PC-9 (cell line): ENCODE data around the gene FABP1. TPM values are rescaled to one million over a fixed set of nuclear protein-coding genes. Genes with fewer than 3 reads are reported as not detected.

Source experiments
- BruUV-seq: library from RNA; stranded (reverse); fragments of 400-500 nt; replicated peaks from 2 replicates; lab custom pipeline; 2021; lab: Mats Ljungman, UMichigan
- CTCF ChIA-PET: fragments of 300-600 bp; sonication (Branson Sonifier 250); formaldehyde crosslinking; loops from one replicate; lab custom pipeline; 2022; ENCODE audit warnings: antibody characterized with exemption; lab: Charles Lee
- POLR2A ChIA-PET: fragments of 300-600 bp; sonication (Branson Sonifier 250); formaldehyde crosslinking; loops from one replicate; lab custom pipeline; 2022; ENCODE audit warnings: antibody characterized with exemption; ENCODE audit not compliant: unreplicated experiment; lab: Charles Lee
- DNase-seq, 2 experiments: peaks; one replicate each; pipeline versions ENCODE4 v3.0.0 to v3.0.0-alpha.2; 2015 to 2022; ENCODE audit warnings: mixed read lengths in 1 of 2
- H2AFZ ChIP-seq: fragments of 200-600 bp; sonication (generic); 2 replicates; pipeline ENCODE4 v1.8.1; 2017; ENCODE audit warnings: antibody characterized with exemption
- H3F3A ChIP-seq: fragments of 200-600 bp; sonication (generic); 2 replicates; pipeline ENCODE4 v1.8.1; 2017; ENCODE audit warnings: antibody characterized with exemption, mild to moderate bottlenecking, low read depth; ENCODE audit not compliant: insufficient read depth
- H3K27ac ChIP-seq: fragments of 200-600 bp; sonication (generic); 2 replicates; pipeline ENCODE4 v1.6.1; 2016; ENCODE audit warnings: mixed run types
- H3K27me3 ChIP-seq: fragments of 200-600 bp; sonication (generic); 2 replicates; pipeline ENCODE4 v1.6.1; 2016; ENCODE audit warnings: low read depth, mixed run types; ENCODE audit not compliant: insufficient read depth
- H3K36me3 ChIP-seq: fragments of 200-600 bp; sonication (generic); 2 replicates; pipeline ENCODE4 v1.6.1; 2016; ENCODE audit warnings: low read depth, mixed run types
- H3K4me1 ChIP-seq: fragments of 200-600 bp; sonication (generic); replicated peaks from 2 replicates; pipeline ENCODE4 v1.6.1; 2016; ENCODE audit warnings: mixed run types; ENCODE audit not compliant: insufficient read depth
- H3K4me2 ChIP-seq: fragments of 200-600 bp; sonication (generic); 2 replicates; pipeline ENCODE4 v1.6.1; 2017; ENCODE audit warnings: mixed run types
- H3K4me3 ChIP-seq: fragments of 200-600 bp; sonication (generic); 2 replicates; pipeline ENCODE4 v1.6.1; 2016; ENCODE audit warnings: mixed run types
- H3K79me2 ChIP-seq: fragments of 200-600 bp; sonication (generic); 2 replicates; pipeline ENCODE4 v1.6.1; 2017; ENCODE audit warnings: low read depth, mixed run types
- H3K9me2 ChIP-seq: fragments of 200-600 bp; sonication (generic); 2 replicates; pipeline ENCODE4 v1.8.1; 2017; ENCODE audit warnings: mild to moderate bottlenecking; ENCODE audit not compliant: insufficient read depth
- H3K9me3 ChIP-seq: fragments of 200-600 bp; sonication (generic); 2 replicates; pipeline ENCODE4 v1.8.1; 2016; ENCODE audit warnings: low read depth; ENCODE audit not compliant: insufficient read depth
- H4K20me1 ChIP-seq: fragments of 200-600 bp; sonication (generic); 2 replicates; pipeline ENCODE4 v1.8.1; 2017; ENCODE audit not compliant: insufficient read depth
- CTCF ChIP-seq: fragments of 200-600 bp; sonication (generic); conservative IDR thresholded peaks from 2 replicates; pipeline ENCODE4 v1.6.1; 2017; ENCODE audit warnings: mixed run types, antibody characterized with exemption, mild to moderate bottlenecking, moderate library complexity
- EZH2 ChIP-seq: fragments of 200-600 bp; sonication (generic); IDR thresholded peaks from 2 replicates; pipeline ENCODE4 v1.8.0; 2017; ENCODE audit warnings: antibody characterized with exemption, low read depth
- intact Hi-C: fragments of 100-400 bp; cut with micrococcal nuclease; formaldehyde crosslinking; loops from one replicate; pipeline ENCODE4 v1.10.0; 2022; ENCODE audit not compliant: unreplicated experiment
- total RNA-seq: library from RNA; stranded (reverse); gene quantifications from 2 replicates; pipeline ENCODE4 v1.2.3, GENCODE V29; 2021

Gene FABP1
- total RNA-seq, 1 experiment from 2014 or later: not detected

GRCh38 chr2:88096708-88097107 is 31.2 kb downstream of the FABP1 start:
- Histone ChIP-seq H3K79me2 (no peaks in the 10 kb centered on the region), H3K27ac (no peak overlapping the region), H3K4me2 (no peak overlapping the region), H3K4me3 (no peak overlapping the region), H3F3A (peaks cover 5% of the 10 kb centered on the region; the same call in 1 of the 2 replicates), H3K27me3 (peaks cover 14% of the 10 kb centered on the region; the same call in 1 of the 2 replicates), H2AFZ (no peak overlapping the region), H3K4me1 (0 out of 2 replicates have a peak, but pooled peaks cover 6% of the 10 kb centered on the region), H4K20me1 (no peaks in the 10 kb centered on the region), H3K9me2 (no peaks in the 10 kb centered on the region), H3K36me3 (no peaks in the 10 kb centered on the region), H3K9me3 (no peaks in the 10 kb centered on the region)
- TF ChIP-seq CTCF: no peak
- TF ChIP-seq EZH2: no peak
- POLR2A ChIA-PET: no interaction called here
- DNase-seq: no peak
- intact Hi-C loops: no loop called here
- BruUV-seq: no TSS peak
- CTCF ChIA-PET: no interaction called here

- peaks cover 1% of the 10 kb centered on the region; the same call in 1 of the 2 replicates for H3F3A ChIP-seq
- no peak overlapping the region for H3K4me3 ChIP-seq
- H3K36me3 ChIP-seq: no peaks in the 10 kb centered on the region
- TF ChIP-seq CTCF (no peak), EZH2 (no peak)
- no peak overlapping the region for H3K4me2 ChIP-seq
- H3K4me1 ChIP-seq: 0 out of 2 replicates have a peak, but pooled peaks cover 2% of the 10 kb centered on the region
- CTCF ChIA-PET: no interaction called here
- no peak overlapping the region for H3K27ac ChIP-seq
- POLR2A ChIA-PET: no interaction called here
- intact Hi-C loops: no loop called here
- H3K27me3 ChIP-seq: peaks cover 14% of the 10 kb centered on the region; the same call in 1 of the 2 replicates
- no peaks in the 10 kb centered on the region for H3K9me2 ChIP-seq
- DNase-seq: no peak
- no peaks in the 10 kb centered on the region for H3K79me2 ChIP-seq
- H3K9me3 ChIP-seq: no peaks in the 10 kb centered on the region
- H4K20me1 ChIP-seq: no peaks in the 10 kb centered on the region
- H2AFZ ChIP-seq: no peak overlapping the region
- no TSS peak for BruUV-seq
These were observed 32.8 kb downstream of the FABP1 start for GRCh38 chr2:88095022-88095421.

- Histone ChIP-seq H2AFZ (no peak overlapping the region), H3K4me2 (no peak overlapping the region), H3K36me3 (no peaks in the 10 kb centered on the region), H3K27me3 (peaks cover 14% of the 10 kb centered on the region; the same call in 1 of the 2 replicates), H3F3A (no peaks in the 10 kb centered on the region), H3K27ac (no peak overlapping the region), H3K9me3 (no peaks in the 10 kb centered on the region), H3K9me2 (peaks cover 4% of the 10 kb centered on the region; the same call in 1 of the 2 replicates), H3K4me1 (no peaks in the 10 kb centered on the region), H3K79me2 (no peaks in the 10 kb centered on the region), H3K4me3 (no peak overlapping the region), H4K20me1 (no peaks in the 10 kb centered on the region)
- ChIA-PET CTCF (no interaction called here), POLR2A (no interaction called here)
- intact Hi-C loops: no loop called here
- DNase-seq: no peak
- no TSS peak for BruUV-seq
- no peak for TF ChIP-seq CTCF
- TF ChIP-seq EZH2: no peak
These were observed 35.1 kb downstream of the FABP1 start for GRCh38 chr2:88092773-88093172.
